Epithelial cell of esophagus (primary cell): ENCODE data around the gene SIGLEC15.

Experiments
- DNase-seq: peaks from one replicate; pipeline ENCODE4 v3.0.0; 2010; ENCODE audit warnings: low read depth
- H3K4me3 ChIP-seq: 2 replicates; pipeline ENCODE4 v1.5.1; 2011; ENCODE audit warnings: mild to moderate bottlenecking, low read length, control low read depth
- TF ChIP-seq, protein P1 (sequence below): IDR thresholded peaks from 2 replicates; pipeline ENCODE4 v1.5.1; 2011; ENCODE audit warnings: low read depth, mild to moderate bottlenecking, low read length, control low read depth, inconsistent platforms; ENCODE audit not compliant: insufficient read depth; ENCODE audit errors: missing control alignments

Gene SIGLEC15

GRCh38 chr18:45856531-45856930, 31.1 kb downstream of the SIGLEC15 start:
- TF ChIP-seq, protein P1, sequence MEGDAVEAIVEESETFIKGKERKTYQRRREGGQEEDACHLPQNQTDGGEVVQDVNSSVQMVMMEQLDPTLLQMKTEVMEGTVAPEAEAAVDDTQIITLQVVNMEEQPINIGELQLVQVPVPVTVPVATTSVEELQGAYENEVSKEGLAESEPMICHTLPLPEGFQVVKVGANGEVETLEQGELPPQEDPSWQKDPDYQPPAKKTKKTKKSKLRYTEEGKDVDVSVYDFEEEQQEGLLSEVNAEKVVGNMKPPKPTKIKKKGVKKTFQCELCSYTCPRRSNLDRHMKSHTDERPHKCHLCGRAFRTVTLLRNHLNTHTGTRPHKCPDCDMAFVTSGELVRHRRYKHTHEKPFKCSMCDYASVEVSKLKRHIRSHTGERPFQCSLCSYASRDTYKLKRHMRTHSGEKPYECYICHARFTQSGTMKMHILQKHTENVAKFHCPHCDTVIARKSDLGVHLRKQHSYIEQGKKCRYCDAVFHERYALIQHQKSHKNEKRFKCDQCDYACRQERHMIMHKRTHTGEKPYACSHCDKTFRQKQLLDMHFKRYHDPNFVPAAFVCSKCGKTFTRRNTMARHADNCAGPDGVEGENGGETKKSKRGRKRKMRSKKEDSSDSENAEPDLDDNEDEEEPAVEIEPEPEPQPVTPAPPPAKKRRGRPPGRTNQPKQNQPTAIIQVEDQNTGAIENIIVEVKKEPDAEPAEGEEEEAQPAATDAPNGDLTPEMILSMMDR = no peak
- no peak overlapping the region for H3K4me3 ChIP-seq
- peak; percentile 30 for DNase-seq

DNA sequence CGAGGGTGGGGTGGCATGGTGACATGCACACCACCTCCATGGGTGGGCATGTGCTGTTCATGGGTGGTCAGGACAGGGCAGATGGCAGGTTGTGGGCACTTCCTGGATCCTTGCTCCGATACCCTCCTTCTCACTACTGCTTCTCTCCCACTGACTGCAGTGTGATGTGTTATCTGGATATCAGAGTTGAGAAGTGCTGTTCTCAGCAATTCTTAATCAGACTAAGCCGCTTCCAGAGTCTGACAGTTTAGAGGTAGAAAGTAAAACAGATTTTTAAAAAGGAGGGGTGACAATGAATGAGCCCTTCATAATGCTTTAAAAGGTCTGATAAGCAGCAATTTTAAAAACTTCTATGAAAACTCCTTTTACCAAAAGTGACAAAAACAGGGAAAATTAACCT, 33.9 kb downstream of the SIGLEC15 start:
- H3K4me3 ChIP-seq = no peak overlapping the region

GRCh38 chr18:45860492-45860891, 35.0 kb downstream of the SIGLEC15 start:
- no peak overlapping the region for H3K4me3 ChIP-seq
- no peak for DNase-seq
- TF ChIP-seq, protein P1 = no peak

More for the DNA sequence above, 33.9 kb downstream of the SIGLEC15 start:
- TF ChIP-seq, protein P1 = no peak
- DNase-seq = no peak

GRCh38 chr18:45860971-45861370, 35.5 kb downstream of the SIGLEC15 start:
- no peak overlapping the region for H3K4me3 ChIP-seq
- no peak for DNase-seq
- TF ChIP-seq, protein P1 = no peak

DNA sequence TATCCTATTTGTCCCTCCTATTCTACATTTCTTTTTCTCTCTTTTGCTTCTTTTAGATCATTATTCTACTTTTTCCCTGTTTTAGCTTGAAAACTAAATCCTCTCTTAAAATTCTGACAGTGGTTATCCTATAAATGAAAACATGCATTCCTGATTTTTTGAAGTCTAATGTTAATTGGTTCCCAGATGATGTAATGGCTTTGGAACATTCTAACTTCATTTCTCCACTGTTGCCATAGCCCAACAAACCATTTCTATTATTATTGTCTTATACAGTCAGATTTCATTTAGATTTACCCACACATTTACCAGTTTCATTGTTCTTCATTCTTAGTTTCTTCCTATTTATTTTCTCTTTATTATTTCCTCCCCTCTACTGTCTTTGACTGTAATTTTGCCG, 36.5 kb downstream of the SIGLEC15 start:
- TF ChIP-seq, protein P1 = no peak
- no peak for DNase-seq
- H3K4me3 ChIP-seq = no peak overlapping the region

GRCh38 chr18:45863469-45863868, 38.0 kb downstream of the SIGLEC15 start:
- H3K4me3 ChIP-seq = no peak overlapping the region
- TF ChIP-seq, protein P1 = no peak
- no peak for DNase-seq

GRCh38 chr18:45864081-45864480, 38.6 kb downstream of the SIGLEC15 start:
- TF ChIP-seq, protein P1 = no peak
- no peak overlapping the region for H3K4me3 ChIP-seq
- DNase-seq = no peak
